GM12878 (cell line): ENCODE results near the gene GNA14. TPM values are rescaled to one million over a fixed set of nuclear protein-coding genes. Genes with fewer than 3 reads are reported as not detected.

ENCODE experiments used
- ATAC-seq: fragments of 200-7000 bp; cut with Tn5 transposase; 3 replicates; pipeline ENCODE4 v1.9.1; 2020; ENCODE audit warnings: mild to moderate bottlenecking, moderate library complexity
- BruUV-seq: library from RNA; stranded (reverse); fragments of 400-500 nt; replicated peaks from 2 replicates; lab custom pipeline; 2021; lab: Mats Ljungman, UMichigan
- CTCF ChIA-PET: fragments of 300-600 bp; sonication (Branson Sonifier 250); formaldehyde crosslinking; extraction: SDS; loops from one replicate; lab custom pipeline; 2021; ENCODE audit warnings: inconsistent platforms; lab: Yijun Ruan, JAX
- POLR2A ChIA-PET: fragments of 350-600 bp; formaldehyde crosslinking; extraction: SDS; loops from one replicate; lab custom pipeline; 2021; ENCODE audit warnings: inconsistent platforms; lab: Charles Lee
- RAD21 ChIA-PET: fragments of 300-600 bp; sonication (Branson Sonifier 250); formaldehyde crosslinking; loops from one replicate; lab custom pipeline; 2023; ENCODE audit warnings: antibody characterized with exemption; ENCODE audit not compliant: unreplicated experiment; lab: Charles Lee
- SMC1A ChIA-PET: fragments of 300-600 bp; sonication (Branson Sonifier 250); formaldehyde crosslinking; loops from one replicate; lab custom pipeline; 2023; ENCODE audit not compliant: unreplicated experiment, uncharacterized antibody; lab: Charles Lee
- DNase-seq: peaks from one replicate; pipeline ENCODE4 v3.0.0-alpha.2; 2011; ENCODE audit warnings: low read depth, low spot score
- FAIRE-seq: peaks from 3 replicates; lab custom pipeline; 2011; peaks lifted over from hg19 to GRCh38; lab: Jason Lieb, UNC
- H2AFZ ChIP-seq: 2 replicates; pipeline ENCODE4 v1.6.0; 2011; ENCODE audit warnings: low read depth, low read length, control low read depth; ENCODE audit not compliant: control insufficient read depth
- H3K27ac ChIP-seq: 2 replicates; pipeline ENCODE4 v1.5.1; 2011; ENCODE audit warnings: control low read depth; ENCODE audit not compliant: control insufficient read depth, insufficient read depth
- H3K27me3 ChIP-seq, 2 experiments: replicated peaks in 1 of 2; 2 replicates each; pipeline versions ENCODE4 v1.6.0 to v1.6.1; 2011; ENCODE audit warnings: low read length in 1 of 2; ENCODE audit not compliant: control insufficient read depth in 2 of 2, insufficient read depth in 2 of 2
- H3K36me3 ChIP-seq, 2 experiments: 2 replicates each; pipeline ENCODE4 v1.5.1; 2011; ENCODE audit warnings: low read length in 1 of 2; ENCODE audit not compliant: control insufficient read depth in 2 of 2, insufficient read depth in 2 of 2
- H3K4me1 ChIP-seq: 2 replicates; pipeline ENCODE4 v1.6.1; 2011; ENCODE audit warnings: mild to moderate bottlenecking, low read length, moderate library complexity, mixed read lengths; ENCODE audit not compliant: control insufficient read depth, insufficient read depth
- H3K4me2 ChIP-seq: 2 replicates; pipeline ENCODE4 v1.6.0; 2011; ENCODE audit warnings: control low read depth; ENCODE audit not compliant: control insufficient read depth, insufficient read depth
- H3K4me3 ChIP-seq: fragments of 200-600 bp; sonication (generic); 2 replicates; pipeline ENCODE4 v1.5.1; 2016
- H3K79me2 ChIP-seq: 2 replicates; pipeline ENCODE4 v1.6.0; 2011; ENCODE audit warnings: low read length; ENCODE audit not compliant: control insufficient read depth, insufficient read depth
- H3K9ac ChIP-seq: 2 replicates; pipeline ENCODE4 v1.8.0; 2011; ENCODE audit warnings: low read length, control low read depth, mixed read lengths; ENCODE audit not compliant: control insufficient read depth, insufficient read depth
- H3K9me3 ChIP-seq: replicated peaks from 3 replicates; pipeline ENCODE4 v1.5.1; 2011; ENCODE audit warnings: mild to moderate bottlenecking, low read length; ENCODE audit not compliant: control insufficient read depth, insufficient read depth
- H4K20me1 ChIP-seq: 2 replicates; pipeline ENCODE4 v1.6.0; 2011; ENCODE audit not compliant: control insufficient read depth, insufficient read depth
- ATF7 ChIP-seq: fragments of 450-650 bp; IDR thresholded peaks from 2 replicates; pipeline ENCODE4 v1.6.1; 2016; ENCODE audit warnings: low read depth, mild to moderate bottlenecking
- BACH1 ChIP-seq: fragments of 450-650 bp; IDR thresholded peaks from 2 replicates; pipeline ENCODE4 v1.6.1; 2017; ENCODE audit warnings: mild to moderate bottlenecking, borderline replicate concordance
- CHD2 ChIP-seq: IDR thresholded peaks from 2 replicates; pipeline ENCODE4 v1.6.1; 2011; ENCODE audit warnings: low read depth, low read length, improper control_type of control experiment, borderline replicate concordance
- EGR1 ChIP-seq, 2 experiments: IDR thresholded peaks; 1 replicate in 1 of 2; 2 replicates in 1 of 2; pipeline ENCODE4 v1.6.1; 2011 to 2012; ENCODE audit warnings: low read depth in 2 of 2, low read length in 2 of 2, borderline replicate concordance in 1 of 2, mild to moderate bottlenecking in 1 of 2, moderate library complexity in 1 of 2
- GATAD2B ChIP-seq: fragments of 450-650 bp; conservative IDR thresholded peaks from 2 replicates; pipeline ENCODE4 v1.6.1; 2017; ENCODE audit warnings: low read depth, mild to moderate bottlenecking, moderate library complexity
- HDAC6 ChIP-seq: fragments of 200-600 bp; sonication (generic); IDR thresholded peaks from one replicate; pipeline ENCODE4 v1.8.0; 2017; ENCODE audit warnings: antibody characterized with exemption; ENCODE audit not compliant: unreplicated experiment
- IRF5 ChIP-seq: fragments of 450-650 bp; IDR thresholded peaks from 2 replicates; pipeline ENCODE4 v1.6.1; 2017; ENCODE audit warnings: borderline replicate concordance
- JUNB ChIP-seq: IDR thresholded peaks from 2 replicates; pipeline ENCODE4 v1.6.1; 2016; ENCODE audit warnings: antibody characterized with exemption, mild to moderate bottlenecking
- KDM1A ChIP-seq: fragments of 200-600 bp; sonication (generic); IDR thresholded peaks from 2 replicates; pipeline ENCODE4 v1.6.1; 2016; ENCODE audit warnings: borderline replicate concordance
- NRF1 ChIP-seq: conservative IDR thresholded peaks from 2 replicates; pipeline ENCODE4 v1.6.1; 2011; ENCODE audit warnings: mild to moderate bottlenecking, low read depth, low read length, improper control_type of control experiment
- RB1 ChIP-seq: fragments of 450-650 bp; formaldehyde crosslinking; IDR thresholded peaks from 2 replicates; pipeline ENCODE4 v1.6.1; 2017; ENCODE audit warnings: mild to moderate bottlenecking, borderline replicate concordance
- RELA ChIP-seq: fragments of 450-650 bp; IDR thresholded peaks from 2 replicates; pipeline ENCODE4 v1.8.0; 2014; ENCODE audit warnings: borderline replicate concordance; ENCODE audit not compliant: partially characterized antibody
- RFX5 ChIP-seq: IDR thresholded peaks from 2 replicates; pipeline ENCODE4 v1.6.1; 2011; ENCODE audit warnings: low read depth, low read length, improper control_type of control experiment
- RUNX3 ChIP-seq: IDR thresholded peaks from 2 replicates; pipeline ENCODE4 v1.6.1; 2012; ENCODE audit warnings: low read length, inconsistent platforms
- SIX5 ChIP-seq: IDR thresholded peaks from 2 replicates; pipeline ENCODE4 v1.6.1; 2011; ENCODE audit warnings: mild to moderate bottlenecking, low read depth, low read length, moderate library complexity; ENCODE audit not compliant: severe bottlenecking
- SMARCA5 ChIP-seq: fragments of 450-650 bp; IDR thresholded peaks from 2 replicates; pipeline ENCODE4 v1.6.1; 2017; ENCODE audit warnings: mild to moderate bottlenecking
- SREBF2 ChIP-seq: IDR thresholded peaks from 2 replicates; pipeline ENCODE4 v1.6.1; 2012; ENCODE audit warnings: mild to moderate bottlenecking, low read length
- TCF7 ChIP-seq: IDR thresholded peaks from 2 replicates; pipeline ENCODE4 v1.6.1; 2014; ENCODE audit warnings: antibody characterized with exemption, borderline replicate concordance
- ZNF24 ChIP-seq: fragments of 450-650 bp; IDR thresholded peaks from 2 replicates; pipeline ENCODE4 v1.6.1; 2017; ENCODE audit warnings: antibody characterized with exemption, mild to moderate bottlenecking
- ZSCAN29 ChIP-seq: fragments of 450-650 bp; IDR thresholded peaks from 2 replicates; pipeline ENCODE4 v1.6.1; 2017; ENCODE audit warnings: mild to moderate bottlenecking, moderate library complexity
- WGBS: methylation state at CpG from one replicate; pipeline ENCODE4 v1.1.6; 2016; ENCODE audit warnings: low lambda C conversion rate; ENCODE audit not compliant: insufficient replicate concordance, insufficient coverage; ENCODE audit errors: missing lambda C conversion rate; 5-methylcytosine and 5-hydroxymethylcytosine counted together
- in situ Hi-C: fragments of 300-500 bp; cut with MboI; formaldehyde crosslinking; loops from 9 replicates; pipeline ENCODE4 v1.14.3; 2018; ENCODE audit warnings: mixed read lengths
- intact Hi-C: fragments of 100-400 bp; cut with micrococcal nuclease; formaldehyde crosslinking; loops from one replicate; pipeline ENCODE4 v1.14.2; 2022; ENCODE audit not compliant: unreplicated experiment
- polyA plus RNA-seq, 11 experiments: library from polyadenylated mRNA; depleted of rRNA in 4 of 11; unstranded in 6 of 11; stranded (reverse) in 5 of 11; fragments of >200 nt; fragmentation: Nextera tagmentation in 4 of 11; fragmentation: Illumina TruSeq in 1 of 11; extraction: Ambion mirVana in 4 of 11; extraction: Trizol in 1 of 11; gene quantifications; 1 replicate in 1 of 11; 2 replicates in 10 of 11; pipeline versions ENCODE4 v1.2.1 to v1.2.3, GENCODE V29; 2011 to 2016; ENCODE audit warnings: inconsistent platforms in 2 of 11, missing spikeins in 2 of 11, low read depth in 1 of 11
- total RNA-seq, 4 experiments: library from RNA; depleted of rRNA in 3 of 4; stranded (reverse); fragments of >200 nt in 3 of 4; fragmentation: Illumina TruSeq in 1 of 4; extraction: Trizol in 1 of 4; gene quantifications; 2 replicates each; pipeline versions ENCODE4 v1.2.1 to v1.2.3, GENCODE V29; 2013 to 2021
- TF ChIP-seq, protein P1 (sequence below): fragments of 450-650 bp; formaldehyde crosslinking; IDR thresholded peaks from 2 replicates; pipeline ENCODE4 v1.4.0; 2020; ENCODE audit warnings: mild to moderate bottlenecking, moderate library complexity

GNA14 gene
- total and polyA plus RNA-seq, 10 of the 15 experiments (the other 5 are each of a cell fraction or from before 2014, with no cell fraction given): 0.17 TPM; not detected in 9

DNA sequence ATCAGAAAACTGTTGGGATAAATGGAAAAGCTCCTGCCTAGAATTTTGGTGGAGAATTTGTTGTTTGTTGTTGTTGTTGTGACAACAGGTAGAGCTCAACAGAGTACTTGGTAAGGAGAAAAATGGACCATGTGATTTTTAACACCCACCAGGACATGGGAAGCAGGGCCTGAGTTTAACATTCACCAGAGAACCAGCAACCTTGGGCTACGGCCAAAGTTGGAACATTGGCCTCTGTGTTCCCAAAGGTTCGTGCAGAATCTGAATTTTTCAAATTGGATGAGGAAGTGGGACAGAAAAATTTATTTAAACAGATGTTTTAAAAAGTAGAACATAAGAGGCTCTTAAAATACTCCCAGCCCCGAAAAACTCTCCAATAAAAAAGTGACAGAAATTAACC lies 127.0 kb downstream of the GNA14 start (continued):
- no peak for TF ChIP-seq BACH1
- no peak for TF ChIP-seq SREBF2
- TF ChIP-seq ATF7: no peak
- TF ChIP-seq GATAD2B: no peak
- TF ChIP-seq IRF5: no peak
- TF ChIP-seq ZSCAN29: no peak
- TF ChIP-seq RUNX3: no peak

- FAIRE-seq (no peak), DNase-seq (no peak), ATAC-seq (no peak)
- Histone ChIP-seq H3K27ac (no peak overlapping the region), H3K27me3 (no peaks in the 10 kb centered on the region), H3K9ac (no peak overlapping the region), H2AFZ (no peak overlapping the region), H3K36me3 (no peaks in the 10 kb centered on the region), H4K20me1 (no peaks in the 10 kb centered on the region), H3K9me3 (no peaks in the 10 kb centered on the region), H3K4me2 (no peak overlapping the region), H3K4me1 (no peaks in the 10 kb centered on the region), H3K4me3 (no peak overlapping the region), H3K79me2 (no peaks in the 10 kb centered on the region)
- RAD21 ChIA-PET: no interaction called here
- TF ChIP-seq TCF7: no peak
- no peak for TF ChIP-seq RFX5
- TF ChIP-seq RUNX3: no peak
- no peak for TF ChIP-seq SMARCA5
- TF ChIP-seq SIX5: no peak
- TF ChIP-seq RB1: no peak
- TF ChIP-seq ZNF24: no peak
- no peak for TF ChIP-seq HDAC6
- no peak for TF ChIP-seq JUNB
- no peak for TF ChIP-seq RELA
- TF ChIP-seq ATF7: no peak
- no peak for TF ChIP-seq NRF1
- TF ChIP-seq, protein P1, sequence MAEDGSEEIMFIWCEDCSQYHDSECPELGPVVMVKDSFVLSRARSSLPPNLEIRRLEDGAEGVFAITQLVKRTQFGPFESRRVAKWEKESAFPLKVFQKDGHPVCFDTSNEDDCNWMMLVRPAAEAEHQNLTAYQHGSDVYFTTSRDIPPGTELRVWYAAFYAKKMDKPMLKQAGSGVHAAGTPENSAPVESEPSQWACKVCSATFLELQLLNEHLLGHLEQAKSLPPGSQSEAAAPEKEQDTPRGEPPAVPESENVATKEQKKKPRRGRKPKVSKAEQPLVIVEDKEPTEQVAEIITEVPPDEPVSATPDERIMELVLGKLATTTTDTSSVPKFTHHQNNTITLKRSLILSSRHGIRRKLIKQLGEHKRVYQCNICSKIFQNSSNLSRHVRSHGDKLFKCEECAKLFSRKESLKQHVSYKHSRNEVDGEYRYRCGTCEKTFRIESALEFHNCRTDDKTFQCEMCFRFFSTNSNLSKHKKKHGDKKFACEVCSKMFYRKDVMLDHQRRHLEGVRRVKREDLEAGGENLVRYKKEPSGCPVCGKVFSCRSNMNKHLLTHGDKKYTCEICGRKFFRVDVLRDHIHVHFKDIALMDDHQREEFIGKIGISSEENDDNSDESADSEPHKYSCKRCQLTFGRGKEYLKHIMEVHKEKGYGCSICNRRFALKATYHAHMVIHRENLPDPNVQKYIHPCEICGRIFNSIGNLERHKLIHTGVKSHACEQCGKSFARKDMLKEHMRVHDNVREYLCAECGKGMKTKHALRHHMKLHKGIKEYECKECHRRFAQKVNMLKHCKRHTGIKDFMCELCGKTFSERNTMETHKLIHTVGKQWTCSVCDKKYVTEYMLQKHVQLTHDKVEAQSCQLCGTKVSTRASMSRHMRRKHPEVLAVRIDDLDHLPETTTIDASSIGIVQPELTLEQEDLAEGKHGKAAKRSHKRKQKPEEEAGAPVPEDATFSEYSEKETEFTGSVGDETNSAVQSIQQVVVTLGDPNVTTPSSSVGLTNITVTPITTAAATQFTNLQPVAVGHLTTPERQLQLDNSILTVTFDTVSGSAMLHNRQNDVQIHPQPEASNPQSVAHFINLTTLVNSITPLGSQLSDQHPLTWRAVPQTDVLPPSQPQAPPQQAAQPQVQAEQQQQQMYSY: no peak
- TF ChIP-seq EGR1 (IDR thresholded peaks at IDR 0.05; ENCODE audit: borderline replicate concordance in 1 of 2, low read depth in 2 of 2, low read length in 2 of 2): no peak
- no peak for TF ChIP-seq KDM1A
- no peak for TF ChIP-seq CHD2
- intact Hi-C loops: no loop called here
- 4% methylated on average over 1 of the region's 1 CpG for WGBS
- CTCF ChIA-PET: interaction anchor here (0.5 kb wide), 1 partner anchor 177 kb away, joined by 3 read pairs; no protein-coding TSS in a partner anchor
- SMC1A ChIA-PET: no interaction called here
- POLR2A ChIA-PET: no interaction called here
- in situ Hi-C loops: no loop called here
- BruUV-seq: no TSS peak
Measured at GRCh38 chr9:77518688-77519087, 129.4 kb downstream of the GNA14 start.
